Astrocyte of the cerebellum (primary cell): ENCODE data around the gene TRIM26.
"Not testable (repeated sequence)": the region's sequence is repeated elsewhere in the genome, so short reads cannot be mapped to it uniquely, and the experiment has no call there.

ENCODE experiments used
- DNase-seq: peaks from one replicate; pipeline ENCODE4 v3.0.0-alpha.2; 2011; ENCODE audit warnings: low read depth
- H3K4me3 ChIP-seq: 2 replicates; pipeline ENCODE4 v1.5.1; 2011; ENCODE audit warnings: mild to moderate bottlenecking, low read depth, low read length, moderate library complexity
- CTCF ChIP-seq: IDR thresholded peaks from 2 replicates; pipeline ENCODE4 v1.5.1; 2012; ENCODE audit warnings: low read length, low read depth, moderate library complexity, mild to moderate bottlenecking; ENCODE audit errors: missing control alignments
- in situ Hi-C: cut with HindIII; loops from 2 replicates; pipeline ENCODE4 v1.10.0; 2017; ENCODE audit warnings: low sequenced_read_pairs

TRIM26 gene

DNA sequence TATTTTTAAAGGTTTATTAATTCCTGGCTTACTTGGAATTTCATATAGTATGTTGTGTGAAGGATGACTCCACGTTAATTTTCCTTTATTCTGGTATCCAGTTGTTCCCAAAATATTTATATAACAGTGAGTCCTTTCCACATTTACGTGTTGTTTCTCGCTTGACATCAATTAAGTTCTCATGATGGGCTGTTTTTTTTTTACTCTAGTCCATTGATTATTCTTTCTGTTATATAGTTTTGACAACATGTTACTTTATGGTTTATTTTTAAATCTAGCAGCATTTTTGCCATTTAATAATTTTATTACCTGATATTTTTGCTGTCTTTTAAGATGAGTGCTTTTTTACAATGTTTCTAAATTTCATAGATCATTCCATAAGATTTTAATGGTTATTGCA is 70.5 kb downstream of the TRIM26 start:
- H3K4me3 ChIP-seq = no peak overlapping the region
- in situ Hi-C loops = no loop called here
- DNase-seq = no peak
- no peak for TF ChIP-seq CTCF

DNA sequence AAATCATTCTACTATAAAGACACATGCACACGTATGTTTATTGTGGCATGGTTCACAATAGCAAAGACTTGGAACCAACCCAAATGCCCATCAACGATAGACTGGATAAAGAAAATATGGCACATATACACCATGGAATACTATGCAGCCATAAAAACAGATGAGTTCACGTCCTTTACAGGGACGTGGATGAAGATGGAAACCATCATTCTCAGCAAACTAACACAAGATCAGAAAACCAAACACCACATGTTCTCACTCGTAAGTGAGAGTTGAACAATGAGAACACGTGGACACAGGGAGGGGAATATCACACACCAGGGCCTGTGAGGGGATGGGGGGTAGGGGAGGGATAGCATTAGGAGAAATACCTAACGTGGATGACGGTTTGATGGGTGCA is 73.0 kb downstream of the TRIM26 start:
- in situ Hi-C loops, DNase-seq, H3K4me3 ChIP-seq: not testable (repeated sequence)

DNA sequence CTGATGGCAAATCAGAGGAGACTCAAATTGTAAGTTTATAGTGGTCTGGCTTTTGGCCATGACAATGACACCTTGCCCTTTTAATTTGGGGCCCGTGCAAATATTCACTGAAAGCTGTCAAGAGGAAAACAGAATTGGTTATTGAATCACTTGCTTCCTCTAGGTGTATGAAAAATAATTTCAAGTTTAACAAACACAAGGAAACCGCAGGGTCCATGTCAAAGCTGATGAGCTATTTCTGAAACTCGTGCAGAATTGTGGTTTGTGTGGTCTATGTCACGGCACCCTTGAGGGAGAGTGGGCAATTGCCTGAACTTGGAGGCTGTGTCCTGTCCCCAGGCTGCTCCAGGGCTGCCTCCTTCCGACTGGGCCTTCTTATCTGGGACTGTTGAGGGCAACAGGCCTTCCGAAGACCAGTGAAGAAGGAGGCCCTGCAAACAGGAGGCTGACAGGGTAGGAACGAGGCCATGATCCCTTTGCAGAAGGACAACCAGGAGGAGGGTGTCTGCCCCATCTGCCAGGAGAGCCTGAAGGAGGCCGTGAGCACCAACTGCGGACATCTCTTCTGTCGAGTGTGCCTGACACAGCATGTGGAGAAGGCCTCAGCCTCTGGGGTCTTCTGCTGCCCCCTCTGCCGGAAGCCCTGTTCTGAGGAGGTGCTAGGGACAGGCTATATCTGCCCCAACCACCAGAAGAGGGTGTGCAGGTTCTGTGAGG is 76.5 kb downstream of the TRIM26 start:
- in situ Hi-C loops = no loop called here
- DNase-seq = no peak
- H3K4me3 ChIP-seq = no peak overlapping the region
- TF ChIP-seq CTCF = no peak

- H3K4me3 ChIP-seq = no peak within 1 kb of the TSS
- DNase-seq = no peak
- in situ Hi-C loops = no loop called here
- TF ChIP-seq CTCF = no peak
These were observed 77.4 kb downstream of the TRIM26 start, which contains the start of gene TRIM40 for GRCh38 chr6:30135757-30136156. TRIM40 (plus strand) TSS chr6:30136140; CDS start chr6:30137037, 897 bp downstream.

DNA sequence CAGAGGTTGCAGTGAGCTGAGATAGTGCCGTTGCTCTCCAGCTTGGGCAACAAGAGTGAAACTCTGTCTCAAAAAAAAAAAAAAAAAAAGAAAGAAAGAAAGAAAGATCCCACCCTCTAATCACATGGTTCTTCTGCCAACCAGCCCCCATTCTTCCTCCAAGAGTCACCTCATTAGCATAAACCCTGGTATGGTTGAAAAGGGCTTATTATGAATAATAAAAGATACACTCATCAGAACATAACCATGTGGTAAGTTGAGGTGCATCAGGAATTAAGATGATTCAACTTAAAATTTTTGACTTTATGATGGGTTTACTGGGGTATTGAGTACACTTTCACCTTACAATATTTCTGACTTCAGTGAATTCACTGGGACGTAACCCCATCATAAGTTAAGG is 78.1 kb downstream of the TRIM26 start:
- in situ Hi-C loops = no loop called here
- no peak for DNase-seq
- no peak for TF ChIP-seq CTCF
- no peak overlapping the region for H3K4me3 ChIP-seq
